Activated CD4-positive, alpha-beta T cell treated with anti-CD3 and anti-CD28 coated beads, Interleukin-10, Interleukin-2, amounts not matched to agents 100 ng/mL and 50 ng/mL, durations not matched to agents 16 hours and 8 hours (primary cell): ENCODE data around the gene MSI2.

ENCODE experiments used
- DNase-seq: peaks from one replicate; pipeline ENCODE4 v3.0.0-alpha.2; 2020

Gene MSI2

GRCh38 chr17:57373756-57374155 lies 117.4 kb downstream of the MSI2 start:
- no peak for DNase-seq

DNA sequence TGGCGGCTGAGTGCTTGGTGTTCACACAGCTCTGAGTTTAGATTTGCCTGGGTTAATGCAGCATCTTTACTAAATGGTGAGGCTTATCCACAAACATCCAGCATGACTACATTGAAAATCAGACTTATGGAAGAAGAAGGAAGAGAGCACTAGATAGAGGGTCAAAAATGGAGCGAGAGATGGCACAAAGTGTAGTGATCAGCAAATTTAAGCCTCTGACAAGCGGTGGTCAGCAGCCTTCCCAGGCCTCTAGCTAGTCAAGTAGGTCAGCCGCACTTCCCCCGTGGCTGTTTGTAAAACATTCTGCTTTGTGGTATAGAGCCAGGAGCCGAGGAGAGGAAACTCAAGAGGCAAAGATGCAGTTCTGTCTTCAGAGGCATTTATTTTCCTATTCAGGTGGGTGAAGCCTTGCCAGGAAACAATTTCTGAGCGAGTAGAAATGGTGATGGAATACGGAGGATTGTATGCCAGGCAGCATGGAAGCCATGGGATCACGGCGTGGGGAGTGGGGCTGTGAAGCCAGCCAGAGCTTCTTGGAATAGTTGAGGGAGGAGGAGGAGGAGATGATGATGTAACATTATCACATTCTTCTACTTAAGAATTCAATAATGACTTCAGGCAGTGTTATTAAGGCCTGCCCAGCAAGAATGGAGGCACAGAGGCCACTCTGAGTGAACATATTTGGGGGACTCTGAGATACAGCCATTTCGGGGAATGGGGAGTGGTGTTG lies 118.9 kb downstream of the MSI2 start:
- DNase-seq, result no peak

- no peak for DNase-seq
Measured at GRCh38 chr17:57375770-57376225, 119.5 kb downstream of the MSI2 start.

- DNase-seq, result no peak
Measured at GRCh38 chr17:57377094-57377493, 120.8 kb downstream of the MSI2 start.

GRCh38 chr17:57379237-57379894 lies 123.0 kb downstream of the MSI2 start:
- peak; percentile 5 for DNase-seq

DNA sequence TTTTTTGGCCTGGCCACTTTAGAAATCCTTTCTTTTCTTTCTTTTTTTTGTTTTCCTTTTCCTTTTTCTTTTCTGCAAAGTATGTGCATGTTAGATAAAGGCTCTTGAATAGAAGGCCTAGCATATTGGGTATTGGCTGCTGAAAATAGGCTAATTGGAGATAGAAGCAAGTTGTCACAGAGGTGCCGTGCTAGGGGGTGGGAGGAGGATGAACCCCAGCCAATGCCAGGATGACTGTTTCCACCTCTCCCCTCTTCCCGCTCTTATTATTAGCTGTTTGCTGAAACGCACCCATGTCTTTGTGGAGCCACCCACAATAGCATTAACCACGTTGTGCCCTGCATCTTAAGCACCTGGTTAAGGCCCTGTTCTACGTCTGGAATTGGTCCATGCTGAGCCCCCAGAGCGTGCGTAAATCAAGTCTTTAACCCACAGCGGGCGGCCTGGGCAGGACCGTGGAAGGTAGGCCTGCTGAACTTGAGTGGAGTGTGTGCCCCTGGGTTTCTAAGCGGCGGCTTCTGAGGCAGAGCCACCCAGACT lies 123.6 kb downstream of the MSI2 start:
- DNase-seq, result no peak

- DNase-seq, result no peak
Measured at GRCh38 chr17:57381498-57381897, 125.2 kb downstream of the MSI2 start.

- DNase-seq, result no peak
Measured at GRCh38 chr17:57384219-57384618, 127.9 kb downstream of the MSI2 start.

DNA sequence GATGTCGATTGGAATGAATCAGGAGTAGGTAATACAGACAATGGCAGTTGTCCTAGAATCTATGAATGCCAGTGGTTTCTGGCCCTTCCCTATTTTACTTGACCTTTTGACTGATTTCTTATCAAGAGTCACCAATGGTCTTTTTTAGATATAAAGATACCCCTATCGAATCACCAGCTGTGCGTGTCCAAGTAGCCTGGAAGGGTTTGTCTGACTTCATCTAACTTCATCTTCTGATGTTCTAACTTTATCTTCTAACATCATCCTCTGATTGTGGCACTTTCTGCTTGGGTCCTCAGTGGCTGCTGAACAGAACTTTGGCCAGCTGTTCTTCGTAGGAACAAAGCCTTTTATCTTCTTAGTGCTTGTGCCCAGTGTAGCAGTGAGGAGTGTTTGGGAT lies 129.7 kb downstream of the MSI2 start:
- no peak for DNase-seq

- DNase-seq, result no peak
Measured at GRCh38 chr17:57387575-57387974, 131.3 kb downstream of the MSI2 start.

GRCh38 chr17:57388131-57388725 lies 131.9 kb downstream of the MSI2 start:
- no peak for DNase-seq

DNA sequence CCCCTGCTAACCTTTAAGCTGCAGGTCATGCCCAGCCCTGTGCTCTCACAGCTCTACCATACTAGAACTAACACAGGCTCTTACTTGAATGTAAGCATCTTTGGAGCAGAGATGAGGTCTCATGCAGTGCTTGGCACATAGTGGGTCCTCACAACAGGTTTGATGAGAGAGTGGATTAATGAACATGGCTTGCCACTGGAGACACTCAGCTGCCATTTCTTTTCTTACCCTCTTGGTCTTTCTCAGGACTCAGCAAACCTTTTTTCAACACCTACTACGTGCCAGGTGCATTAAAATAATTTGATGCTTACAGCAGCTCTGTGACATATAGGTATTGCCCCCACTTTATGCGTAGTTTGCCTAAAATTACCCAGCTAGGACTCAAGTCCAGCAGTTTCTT lies 133.2 kb downstream of the MSI2 start:
- DNase-seq, result no peak

GRCh38 chr17:57391076-57391825 lies 134.9 kb downstream of the MSI2 start:
- no peak for DNase-seq

DNA sequence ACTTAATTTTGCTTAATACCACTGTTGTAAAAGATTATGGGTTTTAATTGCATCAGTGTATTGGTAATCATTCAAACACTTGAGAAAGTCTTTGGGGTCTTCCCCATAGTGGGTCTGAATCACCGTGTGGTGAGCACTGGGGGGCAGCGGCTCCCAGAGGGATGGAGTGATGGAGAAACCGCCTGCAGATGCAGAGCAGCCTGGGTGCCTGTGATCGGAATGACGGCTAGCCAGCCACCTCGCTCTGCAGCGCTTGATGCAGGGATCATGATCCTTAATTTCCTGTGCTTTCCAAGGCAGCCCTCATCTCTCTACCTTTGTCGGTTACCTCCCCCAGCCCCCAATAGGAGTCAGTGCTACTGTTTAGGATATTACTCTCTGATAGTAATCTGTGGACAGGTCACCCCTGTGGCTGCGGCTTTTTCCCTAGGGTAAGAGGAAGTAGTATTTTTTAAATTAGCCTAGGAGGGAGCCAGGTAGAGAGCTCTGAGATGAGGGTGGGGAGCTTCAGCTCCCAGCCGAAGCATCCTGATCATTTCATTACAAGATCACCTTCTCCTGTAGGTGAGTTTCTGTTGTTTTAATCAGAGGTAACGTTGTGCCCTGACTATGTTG lies 135.6 kb downstream of the MSI2 start:
- no peak for DNase-seq

DNA sequence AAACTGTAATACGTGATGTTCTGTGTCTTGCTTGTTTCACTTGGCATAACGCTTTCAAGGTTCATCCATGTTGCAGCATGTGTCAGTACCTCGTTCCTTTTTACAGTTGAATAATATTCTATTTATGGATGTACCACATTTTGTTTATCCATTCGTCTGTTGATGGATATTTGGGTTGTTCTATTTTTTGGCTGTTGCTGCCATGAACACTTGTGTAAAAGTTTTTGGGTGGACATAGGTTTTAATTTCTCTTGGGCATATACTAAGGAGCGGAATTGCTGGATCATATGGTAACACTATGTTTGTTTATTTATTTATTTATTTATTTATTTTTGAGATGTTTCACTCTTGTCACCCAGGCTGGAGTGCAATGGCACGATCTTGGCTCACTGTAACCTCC lies 137.0 kb downstream of the MSI2 start:
- DNase-seq, result no peak

DNA sequence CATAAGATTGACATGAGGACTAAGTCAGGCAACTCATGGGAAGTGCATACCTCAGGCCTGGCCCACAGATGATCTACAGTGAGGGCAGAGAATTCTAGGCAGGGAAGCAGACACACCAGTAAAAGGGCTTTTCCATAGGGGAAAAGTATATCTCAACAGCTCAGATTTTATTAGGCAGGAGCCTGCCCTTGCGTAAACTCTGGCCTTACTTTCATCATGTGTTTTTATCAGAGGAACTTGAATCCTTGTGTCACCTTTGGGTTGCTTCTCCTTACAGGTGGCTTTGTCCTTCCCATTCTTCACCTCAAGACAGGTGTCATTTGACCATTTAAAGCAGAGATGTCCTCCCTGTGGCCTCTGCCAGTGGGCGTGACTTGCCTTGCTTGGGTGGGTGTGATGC lies 138.1 kb downstream of the MSI2 start:
- DNase-seq, result no peak

GRCh38 chr17:57395721-57396321 lies 139.5 kb downstream of the MSI2 start:
- no peak for DNase-seq

DNA sequence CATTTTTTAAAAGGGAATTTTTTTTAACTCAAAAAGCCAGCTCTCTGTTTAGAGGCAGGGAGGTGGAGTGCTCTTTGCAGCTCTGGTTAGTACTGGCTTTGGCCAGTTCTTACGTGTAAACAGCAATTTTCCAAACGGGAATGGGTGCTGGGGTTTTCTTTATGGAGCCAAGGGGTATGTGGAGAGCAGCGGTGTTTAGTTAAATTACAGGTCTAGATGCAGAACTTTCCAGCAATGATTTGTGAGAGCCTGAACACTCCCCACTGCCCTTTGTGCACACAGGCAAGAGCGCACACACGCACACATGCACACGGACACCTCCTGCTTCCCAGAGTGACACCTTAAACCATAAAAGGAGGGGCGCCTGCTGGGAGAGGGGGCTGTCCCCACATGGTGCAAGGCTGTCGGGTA lies 140.2 kb downstream of the MSI2 start:
- no peak for DNase-seq

- DNase-seq, result no peak
Measured at GRCh38 chr17:57397402-57397801, 141.1 kb downstream of the MSI2 start.

GRCh38 chr17:57399690-57400089 lies 143.4 kb downstream of the MSI2 start:
- DNase-seq, result no peak

DNA sequence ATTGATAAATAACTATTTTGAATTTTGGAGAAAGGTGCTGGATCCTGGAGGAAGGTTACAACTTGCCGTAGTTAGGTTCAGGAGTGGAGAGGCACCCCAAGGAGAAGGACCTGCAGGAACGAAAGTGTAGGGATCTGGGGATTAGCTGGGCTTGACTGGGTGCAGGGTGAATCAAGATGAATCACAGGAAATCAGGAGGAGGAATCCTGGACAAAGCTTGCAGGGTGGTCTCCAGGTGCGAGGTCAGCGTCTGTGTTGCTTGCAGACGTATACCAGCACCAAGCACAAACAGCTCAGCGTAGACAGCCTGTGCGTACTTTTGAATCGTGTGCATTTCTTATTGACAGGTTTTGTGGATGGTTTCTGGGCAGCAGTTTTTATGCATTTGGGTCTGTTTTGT lies 144.3 kb downstream of the MSI2 start:
- no peak for DNase-seq
